ENCODE measurements around the gene ZNF582. TPM values are rescaled to one million over a fixed set of nuclear protein-coding genes. Genes with fewer than 3 reads are reported as not detected.
"Not testable (repeated sequence)": the region's sequence is repeated elsewhere in the genome, so short reads cannot be mapped to it uniquely, and the experiment has no call there.

The ZNF582 gene
- total RNA-seq, 4 donors from 2014 or later: 2.9 to 5.4 (median 4.3) TPM

GRCh38 chr19:56348289-56348877, 45.0 kb downstream of the ZNF582 start:
- DNase-seq (ENCODE audit: low spot score in 2 of 2): no peak
- no peak for TF ChIP-seq POLR2A (IDR thresholded peaks at IDR 0.05)
- no peak for TF ChIP-seq CTCF (IDR thresholded peaks at IDR 0.05)
- intact Hi-C loops (cut with DNase I; ENCODE audit: low total_unique reads): loop anchor here (10.0 kb wide), 1 partner anchor 94 kb away; no protein-coding TSS in a partner anchor
- no peak overlapping the region for H3K4me3 ChIP-seq (ENCODE audit: low read depth, poor library complexity, severe bottlenecking)
- WGBS, 2 donors: 50 to 58% methylated on average over 5 of the region's 5 CpGs

DNA sequence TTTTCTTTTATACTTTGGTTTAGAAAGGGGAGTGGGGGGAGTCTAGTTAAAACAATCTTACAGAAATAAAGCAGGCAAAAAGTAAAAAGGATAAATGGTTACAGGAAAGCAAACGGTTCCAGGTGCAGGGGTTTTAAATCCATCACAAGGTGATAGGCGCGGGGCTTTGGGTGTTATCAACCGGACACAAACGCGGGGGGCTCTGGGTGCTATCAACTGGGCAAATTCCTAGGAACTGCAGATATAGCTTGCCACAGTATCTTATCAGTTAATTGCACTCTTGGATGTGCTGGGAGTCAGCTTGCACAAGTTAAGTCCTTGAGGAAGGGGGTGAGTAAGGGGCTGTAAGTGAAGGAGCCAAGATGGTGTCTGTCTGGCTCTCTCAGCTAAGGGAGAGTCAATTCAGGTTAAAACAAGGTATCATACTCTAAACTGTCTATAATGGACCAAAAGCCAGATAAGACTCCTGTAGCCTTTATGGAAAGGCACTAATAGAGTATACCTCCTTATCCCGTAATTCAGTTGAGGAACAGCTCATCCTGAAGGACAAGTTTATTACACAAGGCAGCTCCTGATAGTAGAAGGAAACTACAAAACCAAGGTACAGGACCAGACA, 46.1 kb downstream of the ZNF582 start:
- intact Hi-C loops (cut with DNase I; ENCODE audit: low total_unique reads): loop anchor here (10.0 kb wide), 1 partner anchor 92 kb away; no protein-coding TSS in a partner anchor
- WGBS, 2 donors: 84 to 87% methylated on average over 7 of the region's 7 CpGs
- no peak for DNase-seq (ENCODE audit: low spot score in 2 of 2)
- TF ChIP-seq CTCF (IDR thresholded peaks at IDR 0.05): no peak
- no peak for TF ChIP-seq POLR2A (IDR thresholded peaks at IDR 0.05)
- no peak overlapping the region for H3K4me3 ChIP-seq (ENCODE audit: low read depth, poor library complexity, severe bottlenecking)

DNA sequence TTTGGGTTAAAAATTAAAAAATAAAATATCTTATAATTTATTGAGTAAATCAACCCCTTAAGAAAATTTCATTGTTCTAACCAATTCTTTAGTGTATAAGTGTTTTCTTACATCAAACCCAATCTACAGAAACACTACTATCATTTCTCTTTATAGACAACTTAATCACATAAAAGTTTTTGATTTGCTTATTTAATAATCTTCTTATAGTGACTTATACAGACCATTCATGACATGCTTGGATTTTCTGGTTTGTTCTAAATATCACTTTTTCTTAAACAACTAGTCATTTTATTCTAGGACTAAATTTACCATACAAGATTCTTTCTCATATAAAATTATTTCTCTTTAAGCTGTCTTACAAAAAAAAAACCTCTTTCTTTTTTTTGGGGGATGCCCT, 51.4 kb downstream of the ZNF582 start:
- H3K4me3 ChIP-seq (ENCODE audit: low read depth, poor library complexity, severe bottlenecking): no peak overlapping the region
- TF ChIP-seq CTCF (IDR thresholded peaks at IDR 0.05) (no peak), POLR2A (IDR thresholded peaks at IDR 0.05) (no peak)
- intact Hi-C loops (cut with DNase I; ENCODE audit: low total_unique reads): loop anchor here (10.0 kb wide), 1 partner anchor 87 kb away; no protein-coding TSS in a partner anchor
- no peak for DNase-seq (ENCODE audit: low spot score in 2 of 2)

DNA sequence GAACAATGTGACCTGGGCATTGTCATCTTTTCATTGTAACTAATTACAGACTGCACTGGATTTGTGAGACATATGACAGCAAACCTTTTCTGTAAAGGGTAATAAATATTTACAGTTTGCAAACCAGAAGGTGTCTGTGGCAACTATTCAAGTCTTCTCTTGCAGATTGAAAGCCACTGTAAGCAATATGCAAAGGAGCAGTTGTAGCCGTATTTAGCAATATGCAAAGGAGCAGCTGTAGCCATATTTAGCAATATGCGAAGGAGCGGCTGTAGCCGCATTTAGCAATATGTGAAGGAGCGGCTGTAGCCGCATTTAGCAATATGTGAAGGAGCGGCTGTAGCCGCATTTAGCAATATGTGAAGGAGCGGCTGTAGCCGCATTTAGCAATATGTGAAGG, 54.3 kb downstream of the ZNF582 start:
- DNase-seq (ENCODE audit: low spot score in 2 of 2); H3K4me3 ChIP-seq (ENCODE audit: low read depth, poor library complexity, severe bottlenecking); intact Hi-C loops (cut with DNase I; ENCODE audit: low total_unique reads): not testable (repeated sequence)
- whole genome bisulfite sequencing, 2 donors: 89 to 97% methylated on average over 6 to 8 of the region's 10 CpGs

- H3K4me3 ChIP-seq (ENCODE audit: low read depth, poor library complexity, severe bottlenecking); DNase-seq (ENCODE audit: low spot score in 2 of 2); intact Hi-C loops (cut with DNase I; ENCODE audit: low total_unique reads): not testable (repeated sequence)
- 91 to 92% methylated on average over 8 of the region's 8 CpGs for WGBS, 2 donors
These were observed 56.3 kb downstream of the ZNF582 start for GRCh38 chr19:56337077-56337476.

DNA sequence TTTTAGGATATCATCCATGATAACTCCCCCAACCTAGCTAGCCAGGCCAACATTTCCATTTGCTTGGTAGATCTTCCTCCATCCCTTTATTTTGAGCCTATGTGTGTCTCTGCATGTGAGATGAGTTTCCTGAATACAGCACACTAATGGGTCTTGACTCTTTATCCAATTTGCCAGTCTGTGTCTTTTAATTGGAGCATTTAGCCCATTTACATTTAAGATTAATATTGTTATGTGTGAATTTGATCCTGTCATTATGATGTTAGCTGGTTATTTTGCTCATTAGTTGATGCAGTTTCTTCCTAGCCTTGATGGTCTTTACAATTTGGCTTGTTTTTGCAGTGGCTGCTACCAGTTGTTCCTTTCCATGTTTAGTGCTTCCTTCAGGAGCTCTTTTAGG, 58.0 kb downstream of the ZNF582 start:
- intact Hi-C loops (cut with DNase I; ENCODE audit: low total_unique reads); H3K4me3 ChIP-seq (ENCODE audit: low read depth, poor library complexity, severe bottlenecking); DNase-seq (ENCODE audit: low spot score in 2 of 2): not testable (repeated sequence)

- TF ChIP-seq CTCF (IDR thresholded peaks at IDR 0.05) (no peak), POLR2A (IDR thresholded peaks at IDR 0.05) (no peak)
These were observed 59.8 kb downstream of the ZNF582 start for GRCh38 chr19:56333506-56333905.

More at GRCh38 chr19:56333506-56333905, 59.8 kb downstream of the ZNF582 start:
- intact Hi-C loops (cut with DNase I; ENCODE audit: low total_unique reads): no loop called here
- no peak for DNase-seq (ENCODE audit: low spot score in 2 of 2)
- H3K4me3 ChIP-seq (ENCODE audit: low read depth, poor library complexity, severe bottlenecking): no peak overlapping the region

Other genes with a start within 250 kb of the ZNF582 start
- gene GALP, start 217.5 kb downstream of the ZNF582 start, total RNA-seq: not detected
- not detected for gene ZSCAN5B, start 195.8 kb downstream of the ZNF582 start, total RNA-seq
- not detected for gene ZSCAN5C, start 191.3 kb downstream of the ZNF582 start, total RNA-seq
- gene EDDM13, start 120.8 kb downstream of the ZNF582 start, total RNA-seq: 1 to 10 TPM in 3 of 4 donors, not detected in 1; 1.8 to 7.0 (median 5.7) TPM
- gene ZSCAN5A, start 78.7 kb downstream of the ZNF582 start, total RNA-seq: 1 to 10 TPM; 2.4 to 7.6 (median 4.9) TPM
- 1 to 10 TPM; 2.1 to 3.8 (median 2.6) TPM for gene ZNF583, start 10.8 kb upstream of the ZNF582 start, total RNA-seq
- 1 to 10 TPM; 2.0 to 3.3 (median 3.0) TPM for gene ZNF667, start 83.8 kb upstream of the ZNF582 start, total RNA-seq
- 1 to 10 TPM; 1.5 to 3.2 (median 2.7) TPM for gene ZNF471, start 114.3 kb upstream of the ZNF582 start, total RNA-seq
- 1 to 10 TPM; 5.3 to 7.4 (median 6.8) TPM for gene ZFP28, start 145.4 kb upstream of the ZNF582 start, total RNA-seq
- 1 to 10 TPM; 1.3 to 2.6 (median 1.9) TPM for gene ZNF470, start 173.9 kb upstream of the ZNF582 start, total RNA-seq
- gene ZNF71, start 201.8 kb upstream of the ZNF582 start, total RNA-seq: 1 to 10 TPM; 6.7 to 9.2 (median 7.2) TPM
- not detected for gene SMIM17, start 249.6 kb upstream of the ZNF582 start, total RNA-seq